HEK293 (cell line): ENCODE results near the gene LLGL2.

Experiments
- BCL6B ChIP-seq: fragments of 450-650 bp; formaldehyde crosslinking; IDR thresholded peaks from 2 replicates; pipeline ENCODE4 v1.5.1; 2017; ENCODE audit warnings: missing biosample characterization, missing genetic modification characterization
- CTCF ChIP-seq: fragments of 450-650 bp; formaldehyde crosslinking; IDR thresholded peaks from 2 replicates; pipeline ENCODE4 v1.5.1; 2016; ENCODE audit warnings: missing biosample characterization, missing genetic modification characterization
- GLI2 ChIP-seq: fragments of 450-650 bp; formaldehyde crosslinking; IDR thresholded peaks from 2 replicates; pipeline ENCODE4; 2017; ENCODE audit warnings: missing biosample characterization, missing genetic modification characterization, low read depth, borderline replicate concordance
- KLF16 ChIP-seq: fragments of 450-650 bp; formaldehyde crosslinking; IDR thresholded peaks from 2 replicates; pipeline ENCODE4 v1.5.1; 2017; ENCODE audit warnings: missing biosample characterization, missing genetic modification characterization
- KLF9 ChIP-seq: fragments of 450-650 bp; formaldehyde crosslinking; IDR thresholded peaks from 2 replicates; pipeline ENCODE4 v1.5.1; 2016; ENCODE audit warnings: missing biosample characterization, missing genetic modification characterization, low read depth
- MEIS1 ChIP-seq: sonication (generic); formaldehyde crosslinking; IDR thresholded peaks from 2 replicates; pipeline ENCODE4 v1.8.1; 2022; ENCODE audit warnings: missing genetic modification reagents, mild to moderate bottlenecking, borderline replicate concordance
- MYNN ChIP-seq: fragments of 450-650 bp; formaldehyde crosslinking; IDR thresholded peaks from 2 replicates; pipeline ENCODE4 v1.5.1; 2016; ENCODE audit warnings: missing biosample characterization, missing genetic modification characterization, borderline replicate concordance
- OSR2 ChIP-seq: fragments of 450-650 bp; formaldehyde crosslinking; IDR thresholded peaks from 2 replicates; pipeline ENCODE4 v1.5.1; 2016; ENCODE audit warnings: missing biosample characterization, missing genetic modification characterization
- PRDM1 ChIP-seq: fragments of 450-650 bp; formaldehyde crosslinking; IDR thresholded peaks from 2 replicates; pipeline ENCODE4; 2016; ENCODE audit warnings: missing biosample characterization, missing genetic modification characterization
- YY2 ChIP-seq: fragments of 450-650 bp; formaldehyde crosslinking; IDR thresholded peaks from 2 replicates; pipeline ENCODE4 v1.5.1; 2016; ENCODE audit warnings: missing biosample characterization, missing genetic modification characterization
- ZBTB49 ChIP-seq: fragments of 450-650 bp; formaldehyde crosslinking; IDR thresholded peaks from 2 replicates; pipeline ENCODE4 v1.5.1; 2016; ENCODE audit warnings: missing biosample characterization, missing genetic modification characterization, low read depth
- ZEB2 ChIP-seq: fragments of 450-650 bp; formaldehyde crosslinking; IDR thresholded peaks from 2 replicates; pipeline ENCODE4 v1.5.1; 2016; ENCODE audit warnings: missing biosample characterization, missing genetic modification characterization
- ZNF10 ChIP-seq: fragments of 450-650 bp; formaldehyde crosslinking; IDR thresholded peaks from 2 replicates; pipeline ENCODE4 v1.5.1; 2017; ENCODE audit warnings: missing biosample characterization, missing genetic modification characterization
- ZNF121 ChIP-seq: fragments of 450-650 bp; formaldehyde crosslinking; IDR thresholded peaks from 2 replicates; pipeline ENCODE4 v1.5.1; 2016; ENCODE audit warnings: missing biosample characterization, missing genetic modification characterization
- ZNF133 ChIP-seq: fragments of 450-650 bp; formaldehyde crosslinking; IDR thresholded peaks from 2 replicates; pipeline ENCODE4 v1.5.1; 2016; ENCODE audit warnings: missing biosample characterization, missing genetic modification characterization
- ZNF23 ChIP-seq: fragments of 450-650 bp; formaldehyde crosslinking; IDR thresholded peaks from 2 replicates; pipeline ENCODE4 v1.5.1; 2016; ENCODE audit warnings: missing biosample characterization, missing genetic modification characterization, borderline replicate concordance
- ZNF266 ChIP-seq: fragments of 450-650 bp; formaldehyde crosslinking; IDR thresholded peaks from 2 replicates; pipeline ENCODE4 v1.5.1; 2016; ENCODE audit warnings: missing biosample characterization, missing genetic modification characterization, low read depth
- ZNF518A ChIP-seq: fragments of 450-650 bp; formaldehyde crosslinking; conservative IDR thresholded peaks from 2 replicates; pipeline ENCODE4 v1.5.1; 2016; ENCODE audit warnings: low read depth, missing biosample characterization, missing genetic modification characterization
- ZNF561 ChIP-seq: fragments of 450-650 bp; IDR thresholded peaks from 2 replicates; pipeline ENCODE4 v1.5.1; 2018; ENCODE audit warnings: missing biosample characterization, missing genetic modification characterization, borderline replicate concordance
- ZNF660 ChIP-seq: fragments of 450-650 bp; IDR thresholded peaks from 2 replicates; pipeline ENCODE4 v1.5.1; 2018; ENCODE audit warnings: missing biosample characterization, mild to moderate bottlenecking, missing genetic modification characterization
- ZNF677 ChIP-seq: fragments of 450-650 bp; IDR thresholded peaks from 2 replicates; pipeline ENCODE4 v1.5.0; 2018; ENCODE audit warnings: missing biosample characterization, mild to moderate bottlenecking, missing genetic modification characterization, moderate library complexity
- ZNF701 ChIP-seq: fragments of 450-650 bp; formaldehyde crosslinking; IDR thresholded peaks from 2 replicates; pipeline ENCODE4 v1.5.1; 2016; ENCODE audit warnings: missing biosample characterization, missing genetic modification characterization
- ZNF747 ChIP-seq: fragments of 450-650 bp; formaldehyde crosslinking; IDR thresholded peaks from 2 replicates; pipeline ENCODE4 v1.5.1; 2016; ENCODE audit warnings: missing biosample characterization, missing genetic modification characterization
- ZNF76 ChIP-seq: fragments of 450-650 bp; formaldehyde crosslinking; IDR thresholded peaks from 2 replicates; pipeline ENCODE4; 2016; ENCODE audit warnings: low read depth, missing biosample characterization, missing genetic modification characterization, borderline replicate concordance
- ZNF791 ChIP-seq: fragments of 450-650 bp; formaldehyde crosslinking; IDR thresholded peaks from 2 replicates; pipeline ENCODE4 v1.5.1; 2016; ENCODE audit warnings: missing biosample characterization, missing genetic modification characterization
- ZSCAN18 ChIP-seq: fragments of 450-650 bp; formaldehyde crosslinking; IDR thresholded peaks from 2 replicates; pipeline ENCODE4 v1.5.1; 2016; ENCODE audit warnings: missing biosample characterization, missing genetic modification characterization
- ZSCAN23 ChIP-seq: fragments of 450-650 bp; formaldehyde crosslinking; IDR thresholded peaks from 2 replicates; pipeline ENCODE4 v1.5.1; 2016; ENCODE audit warnings: missing biosample characterization, missing genetic modification characterization
- TF ChIP-seq, protein P1 (sequence below): fragments of 450-650 bp; IDR thresholded peaks from 2 replicates; pipeline ENCODE4 v1.5.1; 2018; ENCODE audit warnings: missing biosample characterization, mild to moderate bottlenecking, missing genetic modification characterization

Gene LLGL2

DNA sequence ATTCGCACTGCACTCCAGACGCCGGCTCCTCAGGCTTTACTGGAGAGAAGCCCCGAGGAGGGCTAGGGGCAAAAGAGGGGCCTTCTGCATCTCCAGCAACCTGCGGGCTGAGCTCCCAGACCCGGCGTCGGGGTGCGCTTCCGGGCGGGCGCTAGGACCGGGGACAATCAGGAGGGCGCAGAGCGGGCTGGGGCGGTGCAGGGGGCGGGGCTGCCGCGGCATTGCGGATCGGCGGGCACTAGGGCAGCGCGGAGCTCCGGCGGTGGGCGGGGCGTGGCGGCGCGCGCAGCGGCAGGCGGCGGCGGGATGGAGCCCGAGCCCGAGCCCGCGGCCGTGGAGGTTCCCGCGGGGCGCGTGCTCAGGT is 9.3 kb upstream of the LLGL2 start, which contains the start of gene TSEN54 (continued):
- TF ChIP-seq BCL6B (tag by site-specific recombination): no peak
- TF ChIP-seq KLF16: peak; percentile 44
- no peak for TF ChIP-seq ZNF266 (tag by site-specific recombination)
- peak; percentile 62 for TF ChIP-seq ZNF660
- TF ChIP-seq CTCF (tag by site-specific recombination): no peak
- TF ChIP-seq KLF9 (tag by site-specific recombination): peak; percentile 89
- TF ChIP-seq ZNF701 (tag by site-specific recombination): no peak
- peak; percentile 12 for TF ChIP-seq ZEB2 (tag by site-specific recombination)
- TF ChIP-seq ZSCAN18: no peak
- peak; percentile 6; the same call in 1 of the 2 replicates for TF ChIP-seq ZNF76 (tag by site-specific recombination)
- no peak for TF ChIP-seq YY2 (tag by site-specific recombination)
- TF ChIP-seq ZNF133 (tag by site-specific recombination): no peak
- TF ChIP-seq ZNF10: no peak
- no peak for TF ChIP-seq ZNF23 (tag by site-specific recombination)
- no peak for TF ChIP-seq GLI2 (tag by site-specific recombination)
- TF ChIP-seq ZNF561: peak; percentile 93; the same call in 1 of the 2 replicates
- TF ChIP-seq ZNF791 (tag by site-specific recombination): no peak
- no peak for TF ChIP-seq ZNF518A (tag by site-specific recombination)
- TF ChIP-seq OSR2 (tag by site-specific recombination): no peak
- TF ChIP-seq ZNF747 (tag by site-specific recombination): no peak
- no peak for TF ChIP-seq MYNN (tag by site-specific recombination)
- TF ChIP-seq ZBTB49 (tag by site-specific recombination): no peak
- TF ChIP-seq ZSCAN23 (tag by site-specific recombination): no peak
- TF ChIP-seq, protein P1, sequence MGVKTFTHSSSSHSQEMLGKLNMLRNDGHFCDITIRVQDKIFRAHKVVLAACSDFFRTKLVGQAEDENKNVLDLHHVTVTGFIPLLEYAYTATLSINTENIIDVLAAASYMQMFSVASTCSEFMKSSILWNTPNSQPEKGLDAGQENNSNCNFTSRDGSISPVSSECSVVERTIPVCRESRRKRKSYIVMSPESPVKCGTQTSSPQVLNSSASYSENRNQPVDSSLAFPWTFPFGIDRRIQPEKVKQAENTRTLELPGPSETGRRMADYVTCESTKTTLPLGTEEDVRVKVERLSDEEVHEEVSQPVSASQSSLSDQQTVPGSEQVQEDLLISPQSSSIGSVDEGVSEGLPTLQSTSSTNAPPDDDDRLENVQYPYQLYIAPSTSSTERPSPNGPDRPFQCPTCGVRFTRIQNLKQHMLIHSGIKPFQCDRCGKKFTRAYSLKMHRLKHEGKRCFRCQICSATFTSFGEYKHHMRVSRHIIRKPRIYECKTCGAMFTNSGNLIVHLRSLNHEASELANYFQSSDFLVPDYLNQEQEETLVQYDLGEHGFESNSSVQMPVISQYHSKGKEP: peak; percentile 89
- TF ChIP-seq ZNF677 (tag by site-specific recombination): peak; percentile 64; the same call in 1 of the 2 replicates
- TF ChIP-seq MEIS1 (CRISPR knock-in tag): no peak
- TF ChIP-seq ZNF121 (tag by site-specific recombination): no peak
- no peak for TF ChIP-seq PRDM1 (tag by site-specific recombination)
